Cerebellar cortex (tissue), 1 donor: Measurements from ENCODE around the gene PCDHGB7.
"Not testable (repeated sequence)": the region's sequence is repeated elsewhere in the genome, so short reads cannot be mapped to it uniquely, and the experiment has no call there.

Experiments used
- DNase-seq: peaks from one replicate; pipeline ENCODE4 v3.0.0-alpha.2; 2015; ENCODE audit warnings: low spot score

PCDHGB7 gene

GRCh38 chr5:141417494-141418172, at the start of gene PCDHGB7:
PCDHGB7 (plus strand) TSS chr5:141417677; CDS start chr5:141417860, 183 bp downstream.
- DNase-seq = peak; percentile 73

- DNase-seq = no peak
These were observed 47.3 kb upstream of the PCDHGB7 start, which contains the start of gene PCDHGB3 for GRCh38 chr5:141369994-141370848. PCDHGB3 (plus strand) TSS chr5:141370242; CDS start chr5:141370395, 153 bp downstream.

GRCh38 chr5:141371572-141372475, 45.7 kb upstream of the PCDHGB7 start:
- no peak for DNase-seq

- DNase-seq = peak; percentile 20
These were observed 43.7 kb upstream of the PCDHGB7 start, which contains the start of gene PCDHGA6 for GRCh38 chr5:141373673-141374317. PCDHGA6 (plus strand) TSS chr5:141373891; CDS start chr5:141374084, 193 bp downstream.

DNA sequence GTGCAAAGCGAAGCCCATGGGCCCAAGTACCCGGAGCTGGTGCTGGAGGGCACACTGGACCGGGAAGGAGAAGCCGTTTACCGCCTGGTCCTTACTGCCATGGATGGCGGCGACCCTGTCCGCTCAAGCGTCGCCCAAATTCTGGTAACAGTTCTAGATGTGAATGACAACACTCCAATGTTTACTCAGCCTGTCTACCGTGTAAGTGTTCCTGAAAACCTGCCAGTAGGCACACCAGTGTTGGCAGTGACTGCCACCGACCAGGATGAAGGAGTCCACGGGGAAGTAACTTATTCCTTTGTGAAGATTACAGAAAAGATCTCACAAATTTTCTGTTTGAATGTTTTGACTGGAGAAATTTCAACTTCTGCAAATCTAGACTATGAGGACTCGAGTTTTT, 42.9 kb upstream of the PCDHGB7 start:
- DNase-seq = no peak

DNA sequence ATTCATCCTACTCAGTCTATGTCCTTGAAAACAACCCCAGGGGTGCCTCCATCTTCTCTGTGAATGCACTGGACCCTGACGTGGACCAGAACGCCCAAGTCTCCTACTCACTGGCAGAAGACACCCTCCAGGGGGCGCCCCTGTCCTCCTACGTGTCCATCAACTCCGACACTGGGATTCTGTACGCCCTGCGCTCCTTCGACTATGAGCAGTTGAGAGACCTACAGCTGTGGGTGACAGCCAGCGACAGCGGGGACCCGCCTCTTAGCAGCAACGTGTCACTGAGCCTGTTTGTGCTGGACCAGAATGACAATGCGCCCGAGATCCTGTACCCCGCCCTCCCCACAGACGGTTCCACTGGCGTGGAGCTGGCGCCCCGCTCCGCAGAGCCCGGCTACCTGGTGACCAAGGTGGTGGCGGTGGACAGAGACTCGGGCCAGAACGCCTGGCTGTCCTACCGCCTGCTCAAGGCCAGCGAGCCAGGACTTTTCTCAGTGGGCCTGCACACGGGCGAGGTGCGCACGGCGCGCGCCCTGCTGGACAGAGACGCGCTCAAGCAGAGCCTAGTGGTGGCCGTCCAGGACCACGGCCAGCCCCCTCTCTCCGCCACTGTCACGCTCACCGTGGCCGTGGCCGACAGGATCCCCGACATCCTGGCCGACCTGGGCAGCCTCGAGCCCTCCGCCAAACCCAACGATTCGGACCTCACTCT, 41.9 kb upstream of the PCDHGB7 start:
- not testable (repeated sequence) for DNase-seq

GRCh38 chr5:141382469-141383294, 34.8 kb upstream of the PCDHGB7 start, which contains the start of gene PCDHGA7:
PCDHGA7 (plus strand) TSS chr5:141382742; CDS start chr5:141382900, 158 bp downstream.
- DNase-seq = no peak

- DNase-seq = no peak
These were observed 34.1 kb upstream of the PCDHGB7 start for GRCh38 chr5:141383345-141383744.

DNA sequence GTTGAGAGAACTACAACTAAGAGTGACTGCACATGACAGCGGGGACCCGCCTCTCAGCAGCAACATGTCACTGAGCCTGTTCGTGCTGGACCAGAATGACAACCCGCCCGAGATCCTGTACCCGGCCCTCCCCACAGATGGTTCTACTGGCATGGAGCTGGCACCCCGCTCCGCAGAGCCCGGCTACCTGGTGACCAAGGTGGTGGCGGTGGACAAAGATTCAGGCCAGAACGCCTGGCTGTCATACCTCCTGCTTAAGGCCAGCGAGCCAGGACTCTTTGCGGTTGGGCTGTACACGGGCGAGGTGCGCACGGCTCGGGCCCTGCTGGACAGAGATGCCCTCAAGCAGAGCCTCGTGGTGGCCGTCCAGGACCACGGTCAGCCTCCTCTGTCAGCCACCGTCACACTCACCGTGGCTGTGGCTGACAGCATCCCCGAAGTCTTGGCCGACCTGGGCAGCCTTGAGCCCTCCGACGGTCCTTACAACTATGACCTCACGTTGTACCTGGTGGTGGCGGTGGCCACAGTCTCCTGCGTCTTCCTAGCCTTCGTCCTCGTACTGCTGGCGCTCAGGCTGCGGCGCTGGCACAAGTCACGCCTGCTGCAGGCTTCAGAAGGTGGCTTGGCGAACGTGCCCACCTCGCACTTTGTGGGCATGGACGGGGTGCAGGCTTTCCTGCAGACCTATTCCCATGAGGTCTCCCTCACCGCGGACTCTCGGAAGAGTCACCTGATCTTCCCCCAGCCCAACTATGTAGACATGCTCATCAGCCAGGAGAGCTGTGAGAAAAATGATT, 32.8 kb upstream of the PCDHGB7 start:
- DNase-seq = no peak

DNA sequence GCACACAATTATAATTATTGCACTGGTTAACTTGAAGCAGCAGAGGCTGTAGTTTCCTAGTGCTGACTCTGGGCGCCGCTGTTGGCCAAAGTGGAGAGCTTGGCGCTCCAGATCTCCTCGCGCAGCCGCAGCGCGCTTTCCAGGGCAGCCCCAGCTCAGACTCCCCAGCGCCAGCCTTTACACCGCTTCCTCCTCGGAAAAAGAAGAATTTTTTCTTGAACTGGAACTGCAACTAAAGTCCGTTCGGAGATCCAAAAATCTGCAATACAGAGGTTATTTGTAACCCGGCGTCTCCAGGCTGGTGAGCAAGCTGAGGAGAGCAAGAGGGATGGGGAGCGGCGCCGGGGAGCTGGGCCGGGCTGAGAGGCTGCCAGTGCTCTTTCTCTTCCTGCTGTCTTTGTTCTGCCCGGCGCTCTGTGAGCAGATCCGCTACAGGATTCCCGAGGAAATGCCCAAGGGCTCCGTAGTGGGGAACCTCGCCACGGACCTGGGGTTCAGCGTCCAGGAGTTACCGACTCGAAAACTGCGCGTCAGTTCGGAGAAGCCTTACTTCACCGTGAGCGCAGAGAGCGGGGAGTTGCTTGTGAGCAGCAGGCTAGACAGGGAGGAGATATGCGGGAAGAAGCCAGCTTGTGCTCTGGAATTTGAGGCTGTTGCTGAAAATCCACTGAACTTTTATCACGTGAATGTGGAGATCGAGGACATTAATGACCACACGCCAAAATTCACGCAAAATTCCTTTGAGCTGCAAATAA, 29.7 kb upstream of the PCDHGB7 start, which contains the start of gene PCDHGB4:
TSS of gene PCDHGB4 (plus strand) at position 142 of the 755 bp plus-strand sequence. CDS start at position 329, 187 bp downstream.
- DNase-seq = not testable (repeated sequence)

- no peak for DNase-seq
These were observed 28.8 kb upstream of the PCDHGB7 start for GRCh38 chr5:141388661-141389060.

- DNase-seq = no peak
These were observed 28.1 kb upstream of the PCDHGB7 start for GRCh38 chr5:141389153-141390042.

GRCh38 chr5:141392429-141393198, 24.9 kb upstream of the PCDHGB7 start, which contains the start of gene PCDHGA8:
PCDHGA8 (plus strand) TSS chr5:141392633; CDS start chr5:141392814, 181 bp downstream.
- no peak for DNase-seq

GRCh38 chr5:141393267-141393666, 24.2 kb upstream of the PCDHGB7 start:
- no peak for DNase-seq

GRCh38 chr5:141394401-141395187, 22.9 kb upstream of the PCDHGB7 start:
- not testable (repeated sequence) for DNase-seq
